ENCODE data around the gene LYRM7.
"Not testable (repeated sequence)": the region's sequence is repeated elsewhere in the genome, so short reads cannot be mapped to it uniquely, and the experiment has no call there.

Gene LYRM7

GRCh38 chr5:131221888-131222287 lies 51.1 kb downstream of the LYRM7 start:
- no peak for DNase-seq

- no peak for DNase-seq
Observed at GRCh38 chr5:131222731-131223130, 52.0 kb downstream of the LYRM7 start.

- no peak for DNase-seq
Observed at GRCh38 chr5:131223751-131224386, 53.1 kb downstream of the LYRM7 start.

GRCh38 chr5:131224387-131225201 lies 53.9 kb downstream of the LYRM7 start:
- no peak for DNase-seq

- DNase-seq, result no peak
Observed at GRCh38 chr5:131225282-131225974, 54.7 kb downstream of the LYRM7 start.

- no peak for DNase-seq
Observed at GRCh38 chr5:131226899-131227298, 56.2 kb downstream of the LYRM7 start.

GRCh38 chr5:131228646-131229045 lies 57.9 kb downstream of the LYRM7 start:
- no peak for DNase-seq

- DNase-seq, result no peak
Observed at GRCh38 chr5:131229623-131230022, 58.9 kb downstream of the LYRM7 start.

- no peak for DNase-seq
Observed at GRCh38 chr5:131230406-131230805, 59.7 kb downstream of the LYRM7 start.

- DNase-seq, result no peak
Observed at GRCh38 chr5:131239686-131240085, 68.9 kb downstream of the LYRM7 start.

- no peak for DNase-seq
Observed at GRCh38 chr5:131242728-131243255, 72.0 kb downstream of the LYRM7 start.

- no peak for DNase-seq
Observed at GRCh38 chr5:131245312-131245711, 74.6 kb downstream of the LYRM7 start.

- DNase-seq, result no peak
Observed at GRCh38 chr5:131245948-131246347, 75.2 kb downstream of the LYRM7 start.

GRCh38 chr5:131246504-131246903 lies 75.8 kb downstream of the LYRM7 start:
- no peak for DNase-seq

GRCh38 chr5:131250751-131251475 lies 80.2 kb downstream of the LYRM7 start:
- DNase-seq, result no peak

GRCh38 chr5:131252824-131253171 lies 82.1 kb downstream of the LYRM7 start:
- DNase-seq, result peak; percentile 73

GRCh38 chr5:131254025-131254424 lies 83.3 kb downstream of the LYRM7 start:
- DNase-seq, result not testable (repeated sequence)

- DNase-seq, result no peak
Observed at GRCh38 chr5:131254741-131255140, 84.0 kb downstream of the LYRM7 start.

Measured in activated CD4-positive, alpha-beta T cell treated with anti-CD3 and anti-CD28 coated beads, Interleukin-2, amount 50 U/mL, for 1 hour (primary cell).